NB4 (cell line): Measurements from ENCODE around the gene ALDOA.

ENCODE experiments used
- MAX ChIP-seq: IDR thresholded peaks from 2 replicates; pipeline ENCODE4 v1.6.1; 2011; ENCODE audit warnings: low read depth, low read length
- POLR2A ChIP-seq: IDR thresholded peaks from 2 replicates; pipeline ENCODE4 v1.6.1; 2011; ENCODE audit warnings: mild to moderate bottlenecking; ENCODE audit not compliant: insufficient read length; ENCODE audit errors: extremely low read depth
- TF ChIP-seq, protein P1 (sequence below): IDR thresholded peaks from one replicate; pipeline ENCODE4 v1.5.1; 2012; ENCODE audit warnings: low read depth, low read length

DNA sequence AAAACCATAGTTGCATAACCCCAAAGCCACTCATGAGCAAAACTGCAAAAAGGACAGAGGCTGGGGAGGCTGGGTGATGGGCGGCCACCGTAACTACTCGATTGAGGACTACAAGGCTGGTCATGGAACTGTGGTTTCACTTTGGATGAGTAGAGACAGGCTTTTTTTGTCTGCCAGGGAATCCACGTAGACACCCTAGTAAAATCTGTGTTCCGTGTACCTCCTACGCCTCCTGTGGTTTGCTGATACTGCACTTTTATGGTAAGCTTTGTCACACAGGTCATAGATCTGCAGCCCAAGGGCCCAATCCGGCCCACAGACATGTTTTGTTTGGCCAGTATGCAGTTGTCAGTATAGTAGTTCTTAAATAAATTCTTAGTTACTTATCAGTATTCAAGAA lies 32.3 kb upstream of the ALDOA start:
- TF ChIP-seq, protein P1, sequence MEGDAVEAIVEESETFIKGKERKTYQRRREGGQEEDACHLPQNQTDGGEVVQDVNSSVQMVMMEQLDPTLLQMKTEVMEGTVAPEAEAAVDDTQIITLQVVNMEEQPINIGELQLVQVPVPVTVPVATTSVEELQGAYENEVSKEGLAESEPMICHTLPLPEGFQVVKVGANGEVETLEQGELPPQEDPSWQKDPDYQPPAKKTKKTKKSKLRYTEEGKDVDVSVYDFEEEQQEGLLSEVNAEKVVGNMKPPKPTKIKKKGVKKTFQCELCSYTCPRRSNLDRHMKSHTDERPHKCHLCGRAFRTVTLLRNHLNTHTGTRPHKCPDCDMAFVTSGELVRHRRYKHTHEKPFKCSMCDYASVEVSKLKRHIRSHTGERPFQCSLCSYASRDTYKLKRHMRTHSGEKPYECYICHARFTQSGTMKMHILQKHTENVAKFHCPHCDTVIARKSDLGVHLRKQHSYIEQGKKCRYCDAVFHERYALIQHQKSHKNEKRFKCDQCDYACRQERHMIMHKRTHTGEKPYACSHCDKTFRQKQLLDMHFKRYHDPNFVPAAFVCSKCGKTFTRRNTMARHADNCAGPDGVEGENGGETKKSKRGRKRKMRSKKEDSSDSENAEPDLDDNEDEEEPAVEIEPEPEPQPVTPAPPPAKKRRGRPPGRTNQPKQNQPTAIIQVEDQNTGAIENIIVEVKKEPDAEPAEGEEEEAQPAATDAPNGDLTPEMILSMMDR = no peak
- TF ChIP-seq POLR2A (no peak), MAX (no peak)
